ENCODE data around the gene LPIN2. TPM values are rescaled to one million over a fixed set of nuclear protein-coding genes. Genes with fewer than 3 reads are reported as not detected.

Gene LPIN2
- total and polyA plus RNA-seq, 2 of the 4 experiments (the other 2 are of a cell fraction): 16.2 to 21.9 TPM

DNA sequence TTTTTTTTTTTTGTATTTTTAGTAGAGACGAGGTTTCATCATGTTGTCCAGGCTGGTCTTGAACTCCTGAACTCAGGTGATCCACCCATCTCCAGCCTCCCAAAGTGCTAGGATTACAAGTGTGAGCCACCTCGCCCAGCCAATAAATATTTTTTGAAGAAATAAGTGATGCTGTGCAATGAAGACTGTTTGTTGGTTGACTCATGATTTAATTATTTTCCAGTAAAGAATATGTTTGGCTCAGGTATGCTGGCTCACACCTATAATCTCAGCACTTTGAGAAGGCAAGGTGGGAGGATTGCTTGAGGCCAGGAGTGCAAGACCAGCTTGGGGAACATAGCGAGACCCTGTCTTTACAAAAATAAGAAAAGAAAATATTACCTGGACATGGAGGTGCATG, 41.8 kb upstream of the LPIN2 start:
- Histone ChIP-seq H2AK9ac (replicated peaks; ENCODE audit: low read depth, low read length, poor library complexity) (no peak overlapping the region), H3K56ac (ENCODE audit: extremely low read depth, insufficient read depth, low read length) (no peak overlapping the region), H2BK15ac (ENCODE audit: low read depth, low read length) (no peak overlapping the region), H3K79me1 (ENCODE audit: low read depth in 1 of 2, low read length in 2 of 2) (no peaks in the 10 kb centered on the region), H3K4me3 (ENCODE audit: insufficient read depth, low read depth, low read length) (no peak overlapping the region), H2BK120ac (ENCODE audit: low read depth, low read length) (no peak overlapping the region), H3K4ac (ENCODE audit: low read depth, low read length) (no peak overlapping the region), H3K9me3 (ENCODE audit: control insufficient read depth, insufficient read depth, low read length) (peaks cover 5% of the 10 kb centered on the region; the same call in 1 of the 2 replicates), H2AFZ (replicated peaks; ENCODE audit: low read length, poor library complexity) (no peak overlapping the region), H3K9ac (ENCODE audit: low read depth, low read length) (no peak overlapping the region), H3K14ac (replicated peaks; ENCODE audit: low read depth, low read length) (no peak overlapping the region), H3K36me3 (ENCODE audit: control insufficient read depth, insufficient read depth, low read length) (no peaks in the 10 kb centered on the region), H3K9me1 (ENCODE audit: insufficient read depth, low read length) (peaks cover 5% of the 10 kb centered on the region; the same call in 1 of the 2 replicates), H4K5ac (ENCODE audit: low read depth, low read length) (no peak overlapping the region), H4K20me1 (ENCODE audit: insufficient read depth, low read length) (no peaks in the 10 kb centered on the region), H3K27ac (ENCODE audit: insufficient read depth, low read length) (no peak overlapping the region), H4K8ac (ENCODE audit: low read depth in 2 of 2, low read length in 2 of 2) (no peak overlapping the region), H2AK5ac (ENCODE audit: low read depth, low read length) (no peak overlapping the region), H3K27me3 (ENCODE audit: control insufficient read depth, insufficient read depth, low read length) (peaks cover 10% of the 10 kb centered on the region), H3K23ac (ENCODE audit: low read depth, low read length) (no peak overlapping the region), H2BK20ac (ENCODE audit: low read depth, low read length) (no peak overlapping the region), H3K4me2 (ENCODE audit: low read depth, low read length) (no peak overlapping the region), H3K4me1 (ENCODE audit: control insufficient read depth, insufficient read depth, low read length) (no peaks in the 10 kb centered on the region), H2BK5ac (ENCODE audit: low read depth, low read length, poor library complexity, severe bottlenecking) (no peak overlapping the region), H4K91ac (ENCODE audit: insufficient read depth, low read depth, low read length) (no peak overlapping the region), H3K18ac (ENCODE audit: low read depth, low read length) (no peak overlapping the region)
- in situ Hi-C loops (cut with MboI; ENCODE audit: low sequenced_read_pairs) (no loop called here), dilution Hi-C loops (cut with HindIII; ENCODE audit: low sequenced_read_pairs, unreplicated experiment) (no loop called here), intact Hi-C loops (cut with micrococcal nuclease) (no loop called here)
- DNase-seq (no peak), ATAC-seq (ENCODE audit: low read depth) (no peak)
- ChIA-PET CTCF (no interaction called here), POLR2A (ENCODE audit: unreplicated experiment) (no interaction called here)
- no peak for TF ChIP-seq BHLHE40 (IDR thresholded peaks at IDR 0.05; ENCODE audit: low read depth, low read length)
- TF ChIP-seq, protein P1, sequence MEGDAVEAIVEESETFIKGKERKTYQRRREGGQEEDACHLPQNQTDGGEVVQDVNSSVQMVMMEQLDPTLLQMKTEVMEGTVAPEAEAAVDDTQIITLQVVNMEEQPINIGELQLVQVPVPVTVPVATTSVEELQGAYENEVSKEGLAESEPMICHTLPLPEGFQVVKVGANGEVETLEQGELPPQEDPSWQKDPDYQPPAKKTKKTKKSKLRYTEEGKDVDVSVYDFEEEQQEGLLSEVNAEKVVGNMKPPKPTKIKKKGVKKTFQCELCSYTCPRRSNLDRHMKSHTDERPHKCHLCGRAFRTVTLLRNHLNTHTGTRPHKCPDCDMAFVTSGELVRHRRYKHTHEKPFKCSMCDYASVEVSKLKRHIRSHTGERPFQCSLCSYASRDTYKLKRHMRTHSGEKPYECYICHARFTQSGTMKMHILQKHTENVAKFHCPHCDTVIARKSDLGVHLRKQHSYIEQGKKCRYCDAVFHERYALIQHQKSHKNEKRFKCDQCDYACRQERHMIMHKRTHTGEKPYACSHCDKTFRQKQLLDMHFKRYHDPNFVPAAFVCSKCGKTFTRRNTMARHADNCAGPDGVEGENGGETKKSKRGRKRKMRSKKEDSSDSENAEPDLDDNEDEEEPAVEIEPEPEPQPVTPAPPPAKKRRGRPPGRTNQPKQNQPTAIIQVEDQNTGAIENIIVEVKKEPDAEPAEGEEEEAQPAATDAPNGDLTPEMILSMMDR (conservative IDR thresholded peaks at IDR 0.05; ENCODE audit: low read depth, low read length): no peak
- TF ChIP-seq FOS (IDR thresholded peaks at IDR 0.05; ENCODE audit: low read depth, low read length): no peak
- TF ChIP-seq RAD21 (IDR thresholded peaks at IDR 0.05; ENCODE audit: low read length): no peak
- TF ChIP-seq CEBPB (IDR thresholded peaks at IDR 0.05; ENCODE audit: low read depth, low read length): no peak
- TF ChIP-seq, protein P2, sequence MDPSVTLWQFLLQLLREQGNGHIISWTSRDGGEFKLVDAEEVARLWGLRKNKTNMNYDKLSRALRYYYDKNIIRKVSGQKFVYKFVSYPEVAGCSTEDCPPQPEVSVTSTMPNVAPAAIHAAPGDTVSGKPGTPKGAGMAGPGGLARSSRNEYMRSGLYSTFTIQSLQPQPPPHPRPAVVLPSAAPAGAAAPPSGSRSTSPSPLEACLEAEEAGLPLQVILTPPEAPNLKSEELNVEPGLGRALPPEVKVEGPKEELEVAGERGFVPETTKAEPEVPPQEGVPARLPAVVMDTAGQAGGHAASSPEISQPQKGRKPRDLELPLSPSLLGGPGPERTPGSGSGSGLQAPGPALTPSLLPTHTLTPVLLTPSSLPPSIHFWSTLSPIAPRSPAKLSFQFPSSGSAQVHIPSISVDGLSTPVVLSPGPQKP (IDR thresholded peaks at IDR 0.05; ENCODE audit: borderline replicate concordance, low read depth, low read length): no peak
- TF ChIP-seq NFE2L2 (IDR thresholded peaks at IDR 0.05; ENCODE audit: low read depth, low read length): no peak
- TF ChIP-seq MAZ (IDR thresholded peaks at IDR 0.05; ENCODE audit: borderline replicate concordance, low read depth, low read length): no peak
- no TSS peak for BruUV-seq (replicated peaks)
- no CpG with 5 or more reads among the region's 3 CpGs for WGBS, 2 experiments (ENCODE audit: extremely low coverage in 2 of 2, insufficient read length in 1 of 2)

Data from IMR-90 (cell line).